K562 (cell line): Measurements from ENCODE around the gene ADAMTS6. TPM values are rescaled to one million over a fixed set of nuclear protein-coding genes. Genes with fewer than 3 reads are reported as not detected.

Source experiments
- ATAC-seq: fragments of 200-7000 bp; cut with Tn5 transposase; 3 replicates; pipeline ENCODE4 v1.9.1; 2020; ENCODE audit warnings: moderate library complexity
- BruUV-seq: library from RNA; stranded (reverse); fragments of 400-500 nt; replicated peaks from 2 replicates; lab custom pipeline; 2021; lab: Mats Ljungman, UMichigan
- CTCF ChIA-PET: fragments of 300-600 bp; formaldehyde crosslinking; extraction: SDS; loops from one replicate; lab custom pipeline; 2021; ENCODE audit warnings: low intra/inter-chr PET ratio; lab: Yijun Ruan, JAX
- POLR2A ChIA-PET: fragments of 300-600, 350-650 bp; sonication (Branson Sonifier 250); formaldehyde crosslinking; extraction: SDS; loops from one replicate; lab custom pipeline; 2021; ENCODE audit warnings: antibody characterized with exemption, inconsistent platforms; lab: Yijun Ruan, JAX
- DNase-seq, 4 experiments: peaks; one replicate each; pipeline versions ENCODE4 v3.0.0 to v3.0.0-alpha.2; 2011 to 2018; ENCODE audit warnings: low spot score in 3 of 4, mixed read lengths in 3 of 4; ENCODE audit errors: extremely low read depth in 1 of 4
- FAIRE-seq: peaks from 2 replicates; lab custom pipeline; 2011; peaks lifted over from hg19 to GRCh38; lab: Jason Lieb, UNC
- H2AFZ ChIP-seq: 2 replicates; pipeline ENCODE4 v1.6.0; 2011; ENCODE audit warnings: low read depth, low read length, control low read depth, inconsistent platforms
- H3K27ac ChIP-seq: fragments of 200-600 bp; 3 replicates; pipeline ENCODE4 v1.8.0; 2011; ENCODE audit warnings: low read depth, mild to moderate bottlenecking, control low read depth, inconsistent platforms, low read length, moderate library complexity, mixed read lengths; ENCODE audit errors: extremely low read depth
- H3K27me3 ChIP-seq, 2 experiments: fragments of 300-600 bp in 1 of 2; 2 replicates in 1 of 2; 3 replicates in 1 of 2; pipeline versions ENCODE4 v1.6.0 to v1.8.0; 2011; ENCODE audit warnings: inconsistent platforms in 2 of 2, low read length in 2 of 2, mild to moderate bottlenecking in 1 of 2, mixed read lengths in 1 of 2, moderate library complexity in 1 of 2; ENCODE audit not compliant: control insufficient read depth in 2 of 2, insufficient read depth in 2 of 2
- H3K36me3 ChIP-seq: fragments of 300-600 bp; 3 replicates; pipeline ENCODE4 v1.8.0; 2011; ENCODE audit warnings: mild to moderate bottlenecking, low read length, inconsistent platforms; ENCODE audit not compliant: control insufficient read depth, insufficient read depth
- H3K4me1 ChIP-seq, 2 experiments: fragments of 200-600 bp in 1 of 2; replicated peaks in 1 of 2; 2 replicates in 1 of 2; 3 replicates in 1 of 2; pipeline versions ENCODE4 v1.5.1 to v1.8.0; 2011; ENCODE audit warnings: inconsistent platforms in 2 of 2, low read length in 2 of 2, mild to moderate bottlenecking in 1 of 2, mixed read lengths in 1 of 2, moderate library complexity in 1 of 2; ENCODE audit not compliant: control insufficient read depth in 2 of 2, insufficient read depth in 2 of 2
- H3K4me2 ChIP-seq: 2 replicates; pipeline ENCODE4 v1.6.1; 2011; ENCODE audit warnings: low read length, control low read depth, inconsistent platforms, mixed read lengths; ENCODE audit not compliant: insufficient read depth
- H3K4me3 ChIP-seq: fragments of 200-600 bp; sonication (generic), shearing (Covaris generic); 2 replicates; pipeline ENCODE4 v1.5.1; 2016; ENCODE audit warnings: control low read depth, inconsistent platforms
- H3K79me2 ChIP-seq: fragments of 200-600 bp; 3 replicates; pipeline ENCODE4 v1.8.0; 2011; ENCODE audit warnings: low read length, inconsistent platforms; ENCODE audit not compliant: control insufficient read depth, insufficient read depth
- H3K9ac ChIP-seq, 2 experiments: 2 replicates each; pipeline versions ENCODE4 v1.6.0 to v1.6.1; 2011; ENCODE audit warnings: low read depth in 2 of 2, low read length in 2 of 2, control low read depth in 1 of 2, inconsistent platforms in 1 of 2, mild to moderate bottlenecking in 1 of 2, mixed read lengths in 1 of 2; ENCODE audit not compliant: insufficient read depth in 1 of 2
- H3K9me1 ChIP-seq: one replicate; pipeline ENCODE4 v1.6.0; 2011; ENCODE audit warnings: inconsistent platforms, mild to moderate bottlenecking, low read length, moderate library complexity; ENCODE audit not compliant: control insufficient read depth, insufficient read depth
- H3K9me3 ChIP-seq: replicated peaks from 2 replicates; pipeline ENCODE4 v1.5.1; 2011; ENCODE audit warnings: low read depth, low read length, inconsistent platforms; ENCODE audit not compliant: control insufficient read depth, insufficient read depth
- H4K20me1 ChIP-seq: replicated peaks from 2 replicates; pipeline ENCODE4 v1.6.1; 2011; ENCODE audit warnings: low read length, inconsistent platforms, mixed read lengths; ENCODE audit not compliant: control insufficient read depth, insufficient read depth
- WGBS: fragments of 100-300 bp; shearing (Covaris generic); methylation state at CpG from one replicate; pipeline ENCODE4 v1.1.6; 2016; ENCODE audit warnings: low coverage, mixed read lengths; ENCODE audit not compliant: insufficient coverage; ENCODE audit errors: missing lambda C conversion rate; 5-methylcytosine and 5-hydroxymethylcytosine counted together
- in situ Hi-C: fragments of 300-500 bp; cut with MboI; formaldehyde crosslinking; loops from 4 replicates; pipeline ENCODE4 v1.15.0; 2018; ENCODE audit warnings: inconsistent platforms, mixed read lengths
- intact Hi-C: fragments of 100-400 bp; cut with micrococcal nuclease; formaldehyde crosslinking; loops from 2 replicates; pipeline ENCODE4 v1.14.2; 2022
- polyA plus RNA-seq, 8 experiments: library from polyadenylated mRNA; depleted of rRNA in 4 of 8; stranded (reverse) in 5 of 8; unstranded in 3 of 8; fragments of >200 nt; fragmentation: Nextera tagmentation in 2 of 8; fragmentation: Illumina TruSeq in 1 of 8; extraction: Ambion mirVana in 2 of 8; extraction: Trizol in 1 of 8; gene quantifications; 2 replicates each; pipeline versions ENCODE4 v1.2.1 to v1.2.3, GENCODE V29; 2011 to 2014; ENCODE audit warnings: inconsistent platforms in 1 of 8, missing spikeins in 1 of 8
- total RNA-seq, 7 experiments: library from RNA; depleted of rRNA in 6 of 7; stranded (reverse); fragments of >200 nt in 6 of 7; fragmentation: Illumina TruSeq in 2 of 7; extraction: Trizol in 2 of 7; gene quantifications; 2 replicates each; pipeline versions ENCODE4 v1.2.1 to v1.2.3, GENCODE V29; 2011 to 2021; ENCODE audit warnings: low replicate concordance in 1 of 7
- TF ChIP-seq, protein P1 (sequence below): sonication (generic); formaldehyde crosslinking; IDR thresholded peaks from 2 replicates; pipeline ENCODE4 v1.8.0; 2022; ENCODE audit warnings: missing genetic modification reagents, mild to moderate bottlenecking, borderline replicate concordance

Gene ADAMTS6
- total and polyA plus RNA-seq, 9 of the 15 experiments (the other 6 are each of a cell fraction or from before 2014, with no cell fraction given) = 0.57 to 5.3 (median 1.5) TPM

DNA sequence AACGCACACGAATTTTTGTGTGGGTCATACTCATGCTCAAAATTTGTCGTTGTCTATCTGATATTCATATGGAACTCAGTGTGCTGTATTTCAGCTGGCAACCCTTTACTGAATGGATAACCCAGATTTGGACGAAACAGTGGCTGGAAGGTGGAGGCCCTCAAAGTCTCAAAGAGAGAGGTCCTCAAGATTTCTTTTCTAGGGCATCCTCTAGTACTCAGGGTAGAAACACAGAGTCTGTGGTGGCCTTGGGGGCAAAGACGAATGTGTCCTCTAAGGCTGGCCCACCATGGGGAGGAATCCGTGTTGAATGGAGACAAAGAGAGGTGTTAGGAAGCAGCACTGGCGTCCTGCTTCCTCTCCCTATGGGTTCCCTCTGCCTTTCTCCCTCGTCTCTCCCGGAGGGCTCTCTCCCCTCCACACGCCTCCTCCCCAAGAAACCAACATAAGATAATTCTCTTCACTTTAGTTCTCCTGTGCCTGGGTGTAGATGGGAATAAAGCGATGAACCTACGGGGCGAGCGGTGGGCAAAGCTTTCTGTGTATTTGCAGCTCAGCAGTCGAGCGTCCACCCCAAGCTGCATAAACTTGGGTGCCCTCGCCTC lies 379.2 kb downstream of the ADAMTS6 start:
- intact Hi-C loops = no loop called here
- Histone ChIP-seq H3K4me2 (no peak overlapping the region), H3K4me1 (peaks cover 9% of the 10 kb centered on the region in 2 experiments; a peak in 4 of 5 replicates), H3K4me3 (no peak overlapping the region)
- POLR2A ChIA-PET = interaction anchor here (0.6 kb wide), 1 partner anchor 427 kb away, joined by 3 read pairs; no protein-coding TSS in a partner anchor
- TF ChIP-seq, protein P1, sequence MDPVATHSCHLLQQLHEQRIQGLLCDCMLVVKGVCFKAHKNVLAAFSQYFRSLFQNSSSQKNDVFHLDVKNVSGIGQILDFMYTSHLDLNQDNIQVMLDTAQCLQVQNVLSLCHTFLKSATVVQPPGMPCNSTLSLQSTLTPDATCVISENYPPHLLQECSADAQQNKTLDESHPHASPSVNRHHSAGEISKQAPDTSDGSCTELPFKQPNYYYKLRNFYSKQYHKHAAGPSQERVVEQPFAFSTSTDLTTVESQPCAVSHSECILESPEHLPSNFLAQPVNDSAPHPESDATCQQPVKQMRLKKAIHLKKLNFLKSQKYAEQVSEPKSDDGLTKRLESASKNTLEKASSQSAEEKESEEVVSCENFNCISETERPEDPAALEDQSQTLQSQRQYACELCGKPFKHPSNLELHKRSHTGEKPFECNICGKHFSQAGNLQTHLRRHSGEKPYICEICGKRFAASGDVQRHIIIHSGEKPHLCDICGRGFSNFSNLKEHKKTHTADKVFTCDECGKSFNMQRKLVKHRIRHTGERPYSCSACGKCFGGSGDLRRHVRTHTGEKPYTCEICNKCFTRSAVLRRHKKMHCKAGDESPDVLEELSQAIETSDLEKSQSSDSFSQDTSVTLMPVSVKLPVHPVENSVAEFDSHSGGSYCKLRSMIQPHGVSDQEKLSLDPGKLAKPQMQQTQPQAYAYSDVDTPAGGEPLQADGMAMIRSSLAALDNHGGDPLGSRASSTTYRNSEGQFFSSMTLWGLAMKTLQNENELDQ (CRISPR knock-in tag) = no peak
- TF ChIP-seq, all 486 proteins: peak for 0
- no peaks in the 10 kb centered on the region for H3K79me2 ChIP-seq
- in situ Hi-C loops = no loop called here
- H3K9me1 ChIP-seq = no peaks in the 10 kb centered on the region
- DNase-seq (no peak), ATAC-seq (no peak), FAIRE-seq (no peak)
- 0 out of 5 replicates have a peak, but pooled peaks cover 0 to 4% of the 10 kb centered on the region in 2 experiments for H3K27me3 ChIP-seq
- CTCF ChIA-PET = no interaction called here
- BruUV-seq = no TSS peak
- H3K36me3 ChIP-seq = no peaks in the 10 kb centered on the region
- peak overlapping the region; percentile 72; the same call in 1 of the 2 replicates for H2AFZ ChIP-seq
- no peak overlapping the region for H3K9ac ChIP-seq
- H3K9me3 ChIP-seq = no peaks in the 10 kb centered on the region
- 58% methylated on average over 17 of the region's 17 CpGs for WGBS
- no peaks in the 10 kb centered on the region for H4K20me1 ChIP-seq
- H3K27ac ChIP-seq = no peak overlapping the region
